Measurements from ENCODE around the gene COL2A1. TPM values are rescaled to one million over a fixed set of nuclear protein-coding genes. Genes with fewer than 3 reads are reported as not detected.

COL2A1 gene
- total RNA-seq, 1 experiment from 2014 or later: 1.4 TPM

GRCh38 chr12:48005001-48005749, 899 bp upstream of the COL2A1 start:
- intact Hi-C loops (cut with micrococcal nuclease; ENCODE audit: unreplicated experiment): no loop called here
- CTCF ChIA-PET: interaction anchor here (0.5 kb wide), 1 partner anchor 45 kb away, joined by 7 read pairs; no protein-coding TSS in a partner anchor
- POLR2A ChIA-PET: no interaction called here

GRCh38 chr12:48003226-48004052, 837 bp downstream of the COL2A1 start:
- peaks cover 48% of the 10 kb centered on the region for H3K27me3 ChIP-seq (ENCODE audit: control insufficient read depth, insufficient read depth, low read length)
- BruUV-seq (replicated peaks): no TSS peak
- DNase-seq (ENCODE audit: low read depth, low spot score) (no peak), ATAC-seq (peak; percentile 22)
- no peak overlapping the region for H3K27ac ChIP-seq (ENCODE audit: low read length)
- H3K9me3 ChIP-seq (ENCODE audit: control insufficient read depth, insufficient read depth, low read depth, low read length): no peaks in the 10 kb centered on the region
- intact Hi-C loops (cut with micrococcal nuclease; ENCODE audit: unreplicated experiment) (no loop called here), in situ Hi-C loops (cut with HindIII; ENCODE audit: low pct_unique_long_range_greater_than_20kb, low sequenced_read_pairs) (no loop called here)
- ChIA-PET POLR2A (no interaction called here), CTCF (no interaction called here)
- H3K4me3 ChIP-seq (ENCODE audit: low read depth in 2 of 2, low read length in 2 of 2): peak overlapping the region; percentile 21 to 78; a peak in 3 of 4 replicates
- TF ChIP-seq, protein P1, sequence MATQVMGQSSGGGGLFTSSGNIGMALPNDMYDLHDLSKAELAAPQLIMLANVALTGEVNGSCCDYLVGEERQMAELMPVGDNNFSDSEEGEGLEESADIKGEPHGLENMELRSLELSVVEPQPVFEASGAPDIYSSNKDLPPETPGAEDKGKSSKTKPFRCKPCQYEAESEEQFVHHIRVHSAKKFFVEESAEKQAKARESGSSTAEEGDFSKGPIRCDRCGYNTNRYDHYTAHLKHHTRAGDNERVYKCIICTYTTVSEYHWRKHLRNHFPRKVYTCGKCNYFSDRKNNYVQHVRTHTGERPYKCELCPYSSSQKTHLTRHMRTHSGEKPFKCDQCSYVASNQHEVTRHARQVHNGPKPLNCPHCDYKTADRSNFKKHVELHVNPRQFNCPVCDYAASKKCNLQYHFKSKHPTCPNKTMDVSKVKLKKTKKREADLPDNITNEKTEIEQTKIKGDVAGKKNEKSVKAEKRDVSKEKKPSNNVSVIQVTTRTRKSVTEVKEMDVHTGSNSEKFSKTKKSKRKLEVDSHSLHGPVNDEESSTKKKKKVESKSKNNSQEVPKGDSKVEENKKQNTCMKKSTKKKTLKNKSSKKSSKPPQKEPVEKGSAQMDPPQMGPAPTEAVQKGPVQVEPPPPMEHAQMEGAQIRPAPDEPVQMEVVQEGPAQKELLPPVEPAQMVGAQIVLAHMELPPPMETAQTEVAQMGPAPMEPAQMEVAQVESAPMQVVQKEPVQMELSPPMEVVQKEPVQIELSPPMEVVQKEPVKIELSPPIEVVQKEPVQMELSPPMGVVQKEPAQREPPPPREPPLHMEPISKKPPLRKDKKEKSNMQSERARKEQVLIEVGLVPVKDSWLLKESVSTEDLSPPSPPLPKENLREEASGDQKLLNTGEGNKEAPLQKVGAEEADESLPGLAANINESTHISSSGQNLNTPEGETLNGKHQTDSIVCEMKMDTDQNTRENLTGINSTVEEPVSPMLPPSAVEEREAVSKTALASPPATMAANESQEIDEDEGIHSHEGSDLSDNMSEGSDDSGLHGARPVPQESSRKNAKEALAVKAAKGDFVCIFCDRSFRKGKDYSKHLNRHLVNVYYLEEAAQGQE (IDR thresholded peaks at IDR 0.05; ENCODE audit: insufficient read depth in 1 of 2, low read depth in 2 of 2, low read length in 1 of 2): no peak
- no peak for TF ChIP-seq TCF7L2 (IDR thresholded peaks at IDR 0.05; ENCODE audit: low read depth, low read length)
- TF ChIP-seq SIN3A (IDR thresholded peaks at IDR 0.05; ENCODE audit: borderline replicate concordance, insufficient read depth, low read depth, low read length): no peak
- TF ChIP-seq, protein P2, sequence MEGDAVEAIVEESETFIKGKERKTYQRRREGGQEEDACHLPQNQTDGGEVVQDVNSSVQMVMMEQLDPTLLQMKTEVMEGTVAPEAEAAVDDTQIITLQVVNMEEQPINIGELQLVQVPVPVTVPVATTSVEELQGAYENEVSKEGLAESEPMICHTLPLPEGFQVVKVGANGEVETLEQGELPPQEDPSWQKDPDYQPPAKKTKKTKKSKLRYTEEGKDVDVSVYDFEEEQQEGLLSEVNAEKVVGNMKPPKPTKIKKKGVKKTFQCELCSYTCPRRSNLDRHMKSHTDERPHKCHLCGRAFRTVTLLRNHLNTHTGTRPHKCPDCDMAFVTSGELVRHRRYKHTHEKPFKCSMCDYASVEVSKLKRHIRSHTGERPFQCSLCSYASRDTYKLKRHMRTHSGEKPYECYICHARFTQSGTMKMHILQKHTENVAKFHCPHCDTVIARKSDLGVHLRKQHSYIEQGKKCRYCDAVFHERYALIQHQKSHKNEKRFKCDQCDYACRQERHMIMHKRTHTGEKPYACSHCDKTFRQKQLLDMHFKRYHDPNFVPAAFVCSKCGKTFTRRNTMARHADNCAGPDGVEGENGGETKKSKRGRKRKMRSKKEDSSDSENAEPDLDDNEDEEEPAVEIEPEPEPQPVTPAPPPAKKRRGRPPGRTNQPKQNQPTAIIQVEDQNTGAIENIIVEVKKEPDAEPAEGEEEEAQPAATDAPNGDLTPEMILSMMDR (IDR thresholded peaks at IDR 0.05): no peak; the same call in 1 of the 2 replicates
- no peak for TF ChIP-seq POLR2AphosphoS5 (IDR thresholded peaks at IDR 0.05; ENCODE audit: low read depth, low read length)
- H3K4me1 ChIP-seq (ENCODE audit: control insufficient read depth, insufficient read depth, low read length): peaks cover 22% of the 10 kb centered on the region
- no peaks in the 10 kb centered on the region for H3K36me3 ChIP-seq (ENCODE audit: control insufficient read depth, insufficient read depth, low read length)

More at GRCh38 chr12:48005001-48005749, 899 bp upstream of the COL2A1 start:
- no peak for DNase-seq (ENCODE audit: low read depth, low spot score)
- Histone ChIP-seq H3K9me3 (ENCODE audit: control insufficient read depth, insufficient read depth, low read depth, low read length) (no peaks in the 10 kb centered on the region), H3K27ac (ENCODE audit: low read length) (no peak overlapping the region), H3K27me3 (ENCODE audit: control insufficient read depth, insufficient read depth, low read length) (peaks cover 43% of the 10 kb centered on the region), H3K36me3 (ENCODE audit: control insufficient read depth, insufficient read depth, low read length) (no peaks in the 10 kb centered on the region), H3K4me3 (ENCODE audit: low read depth in 2 of 2, low read length in 2 of 2) (no peak overlapping the region), H3K4me1 (ENCODE audit: control insufficient read depth, insufficient read depth, low read length) (peaks cover 22% of the 10 kb centered on the region)
- no TSS peak for BruUV-seq (replicated peaks)
- TF ChIP-seq POLR2AphosphoS5 (IDR thresholded peaks at IDR 0.05; ENCODE audit: low read depth, low read length) (no peak), SIN3A (IDR thresholded peaks at IDR 0.05; ENCODE audit: borderline replicate concordance, insufficient read depth, low read depth, low read length) (no peak), TCF7L2 (IDR thresholded peaks at IDR 0.05; ENCODE audit: low read depth, low read length) (no peak)
- TF ChIP-seq, protein P2 (IDR thresholded peaks at IDR 0.05): no peak
- TF ChIP-seq, protein P1 (IDR thresholded peaks at IDR 0.05; ENCODE audit: insufficient read depth in 1 of 2, low read depth in 2 of 2, low read length in 1 of 2): no peak
- no peak for ATAC-seq
- in situ Hi-C loops (cut with HindIII; ENCODE audit: low pct_unique_long_range_greater_than_20kb, low sequenced_read_pairs): no loop called here
